MM.1S (cell line): ENCODE data around the gene GFM1.

Source experiments
- CTCF ChIP-seq: fragments of 300-600 bp; sonication (generic); IDR thresholded peaks from 2 replicates; pipeline ENCODE4 v1.5.1; 2016; ENCODE audit warnings: antibody characterized with exemption, low read length, mixed read lengths
- EZH2 ChIP-seq: fragments of 300-600 bp; sonication (generic); optimal IDR thresholded peaks from 2 replicates; pipeline ENCODE3; 2017; ENCODE audit warnings: low read depth, mild to moderate bottlenecking, antibody characterized with exemption, low read length, mixed read lengths
- EZH2phosphoT487 ChIP-seq: fragments of 300-600 bp; sonication (generic); IDR thresholded peaks from 2 replicates; pipeline ENCODE4 v1.6.1; 2018; ENCODE audit warnings: antibody characterized with exemption, low read length

GRCh38 chr3:158652463-158652862, 8.1 kb downstream of the GFM1 start:
- no peak for TF ChIP-seq EZH2
- no peak for TF ChIP-seq CTCF
- no peak for TF ChIP-seq EZH2phosphoT487
